ENCODE results near the gene FBXO33. TPM values are rescaled to one million over a fixed set of nuclear protein-coding genes. Genes with fewer than 3 reads are reported as not detected.

Gene FBXO33
- total RNA-seq, 4 donors from 2014 or later, result 12.1 to 27.2 (median 20.8) TPM

- H3K4me1 ChIP-seq, result no peaks in the 10 kb centered on the region
- intact Hi-C loops (cut with DNase I; ENCODE audit: low total_unique reads), result no loop called here
- H3K4me3 ChIP-seq, result no peak overlapping the region
- no peak for TF ChIP-seq CTCF (IDR thresholded peaks at IDR 0.05)
- no peak for TF ChIP-seq POLR2A (IDR thresholded peaks at IDR 0.05)
- H3K27me3 ChIP-seq, result no peaks in the 10 kb centered on the region
- H3K9me3 ChIP-seq, result no peaks in the 10 kb centered on the region
- no peaks in the 10 kb centered on the region for H3K36me3 ChIP-seq
- DNase-seq, result no peak
- no peak overlapping the region for H3K27ac ChIP-seq
Measured at GRCh38 chr14:39459795-39460478, 27.7 kb upstream of the FBXO33 start.

- Histone ChIP-seq H3K4me1 (no peaks in the 10 kb centered on the region), H3K4me3 (no peak overlapping the region), H3K27ac (no peak overlapping the region), H3K36me3 (no peaks in the 10 kb centered on the region), H3K27me3 (no peaks in the 10 kb centered on the region), H3K9me3 (no peaks in the 10 kb centered on the region)
- no peak for DNase-seq
- intact Hi-C loops (cut with DNase I; ENCODE audit: low total_unique reads), result no loop called here
- no peak for TF ChIP-seq CTCF (IDR thresholded peaks at IDR 0.05)
- no peak for TF ChIP-seq POLR2A (IDR thresholded peaks at IDR 0.05)
Measured at GRCh38 chr14:39456702-39457250, 24.5 kb upstream of the FBXO33 start.

GRCh38 chr14:39454906-39455539 is 22.8 kb upstream of the FBXO33 start:
- no peak overlapping the region for H3K4me3 ChIP-seq
- no peak for TF ChIP-seq CTCF (IDR thresholded peaks at IDR 0.05)
- no peak overlapping the region for H3K27ac ChIP-seq
- no peaks in the 10 kb centered on the region for H3K9me3 ChIP-seq
- no peaks in the 10 kb centered on the region for H3K36me3 ChIP-seq
- no peak for DNase-seq
- H3K4me1 ChIP-seq, result no peaks in the 10 kb centered on the region
- H3K27me3 ChIP-seq, result no peaks in the 10 kb centered on the region
- intact Hi-C loops (cut with DNase I; ENCODE audit: low total_unique reads), result no loop called here

- intact Hi-C loops (cut with DNase I; ENCODE audit: low total_unique reads), result no loop called here
- no peaks in the 10 kb centered on the region for H3K27me3 ChIP-seq
- no peak overlapping the region for H3K27ac ChIP-seq
- H3K4me1 ChIP-seq, result no peaks in the 10 kb centered on the region
- no peak for DNase-seq
- no peaks in the 10 kb centered on the region for H3K9me3 ChIP-seq
- no peak for TF ChIP-seq POLR2A (IDR thresholded peaks at IDR 0.05)
- no peak for TF ChIP-seq CTCF (IDR thresholded peaks at IDR 0.05)
- H3K4me3 ChIP-seq, result no peak overlapping the region
- no peaks in the 10 kb centered on the region for H3K36me3 ChIP-seq
Measured at GRCh38 chr14:39452680-39453079, 20.4 kb upstream of the FBXO33 start.

- TF ChIP-seq POLR2A (IDR thresholded peaks at IDR 0.05) (no peak), CTCF (IDR thresholded peaks at IDR 0.05) (no peak)
- no peaks in the 10 kb centered on the region for H3K9me3 ChIP-seq
- no peak overlapping the region for H3K4me3 ChIP-seq
- intact Hi-C loops (cut with DNase I; ENCODE audit: low total_unique reads), result no loop called here
- no peak for DNase-seq
- no peaks in the 10 kb centered on the region for H3K27me3 ChIP-seq
- no peaks in the 10 kb centered on the region for H3K4me1 ChIP-seq
- no peaks in the 10 kb centered on the region for H3K36me3 ChIP-seq
- no peak overlapping the region for H3K27ac ChIP-seq
Measured at GRCh38 chr14:39451811-39452210, 19.6 kb upstream of the FBXO33 start.
